ENCODE results near the gene PDPN. TPM values are rescaled to one million over a fixed set of nuclear protein-coding genes. Genes with fewer than 3 reads are reported as not detected.
A peak's percentile ranks its signal among the peaks of the same experiment; 100 is the strongest.

PDPN gene
- total and polyA plus RNA-seq, 7 donors, result 2.1 to 14.7 (median 9.9) TPM

- intact Hi-C loops (cut with DNase I), result no loop called here
- TF ChIP-seq POLR2AphosphoS5 (IDR thresholded peaks at IDR 0.05) (no peak), EP300 (IDR thresholded peaks at IDR 0.05) (no peak), POLR2A (IDR thresholded peaks at IDR 0.05) (no peak), CTCF (IDR thresholded peaks at IDR 0.05) (no peak)
- Histone ChIP-seq H3K9me3 (peaks cover 0 to 9% (median 6%) of the 10 kb centered on the region in 4 donors), H3K4me1 (no peaks in the 10 kb centered on the region), H3K4me3 (no peak overlapping the region), H3K36me3 (no peaks in the 10 kb centered on the region), H3K27ac (no peak overlapping the region), H3K27me3 (no peaks in the 10 kb centered on the region)
- WGBS, 2 donors, result 79 to 82% methylated on average over 8 of the region's 8 CpGs
- DNase-seq, result no peak
These were observed 59.4 kb downstream of the PDPN start for GRCh38 chr1:13643017-13643416.

GRCh38 chr1:13646521-13646920 lies 62.9 kb downstream of the PDPN start:
- H3K36me3 ChIP-seq, result no peaks in the 10 kb centered on the region
- TF ChIP-seq EP300 (IDR thresholded peaks at IDR 0.05), result no peak
- no peak for TF ChIP-seq POLR2A (IDR thresholded peaks at IDR 0.05)
- TF ChIP-seq POLR2AphosphoS5 (IDR thresholded peaks at IDR 0.05), result no peak
- no peak for TF ChIP-seq CTCF (IDR thresholded peaks at IDR 0.05)
- no peak overlapping the region for H3K4me3 ChIP-seq
- H3K4me1 ChIP-seq, result no peaks in the 10 kb centered on the region
- H3K27me3 ChIP-seq, result no peaks in the 10 kb centered on the region
- H3K9me3 ChIP-seq, result no peaks in the 10 kb centered on the region
- H3K27ac ChIP-seq, result no peak overlapping the region
- no peak for DNase-seq
- intact Hi-C loops (cut with DNase I), result no loop called here
- 84 to 89% methylated on average over 7 of the region's 7 CpGs for WGBS, 2 donors

- no peaks in the 10 kb centered on the region for H3K9me3 ChIP-seq
These were observed 67.6 kb downstream of the PDPN start for GRCh38 chr1:13651279-13651678.

GRCh38 chr1:13652238-13652637 lies 68.6 kb downstream of the PDPN start:
- no peak overlapping the region for H3K4me3 ChIP-seq
- no peak for TF ChIP-seq POLR2A (IDR thresholded peaks at IDR 0.05)
- H3K36me3 ChIP-seq, result no peaks in the 10 kb centered on the region
- H3K27ac ChIP-seq, result no peak overlapping the region
- no peaks in the 10 kb centered on the region for H3K4me1 ChIP-seq
- no peaks in the 10 kb centered on the region for H3K27me3 ChIP-seq
- intact Hi-C loops (cut with DNase I), result no loop called here
- WGBS, 2 donors, result 92 to 96% methylated on average over 1 of the region's 1 CpG
- DNase-seq, result no peak
- H3K9me3 ChIP-seq, result no peaks in the 10 kb centered on the region

More at GRCh38 chr1:13651279-13651678, 67.6 kb downstream of the PDPN start:
- intact Hi-C loops (cut with DNase I), result no loop called here
- Histone ChIP-seq H3K27me3 (no peaks in the 10 kb centered on the region), H3K27ac (no peak overlapping the region), H3K4me1 (no peaks in the 10 kb centered on the region), H3K36me3 (no peaks in the 10 kb centered on the region), H3K4me3 (no peak overlapping the region)
- no peak for DNase-seq
- TF ChIP-seq EP300 (IDR thresholded peaks at IDR 0.05), result no peak
- TF ChIP-seq CTCF (IDR thresholded peaks at IDR 0.05), result no peak
- TF ChIP-seq POLR2AphosphoS5 (IDR thresholded peaks at IDR 0.05), result no peak
- no peak for TF ChIP-seq POLR2A (IDR thresholded peaks at IDR 0.05)
- WGBS, 2 donors, result 40 to 71% methylated on average over 3 of the region's 3 CpGs

- no peak for DNase-seq
- no peaks in the 10 kb centered on the region for H3K27me3 ChIP-seq
- H3K4me3 ChIP-seq, result no peak overlapping the region
- 77 to 84% methylated on average over 5 of the region's 5 CpGs for WGBS, 2 donors
- H3K27ac ChIP-seq, result peak overlapping the region in 3 of 4 donors; percentile 12 to 69 (median 34)
- TF ChIP-seq POLR2A (IDR thresholded peaks at IDR 0.05) (no peak), CTCF (IDR thresholded peaks at IDR 0.05) (no peak), EP300 (IDR thresholded peaks at IDR 0.05) (no peak), POLR2AphosphoS5 (IDR thresholded peaks at IDR 0.05) (no peak)
- H3K9me3 ChIP-seq, result no peaks in the 10 kb centered on the region
- H3K36me3 ChIP-seq, result no peaks in the 10 kb centered on the region
- intact Hi-C loops (cut with DNase I), result loop anchor here (10.0 kb wide), 1 partner anchor 1383 kb away; no protein-coding TSS in a partner anchor
- peaks cover 0 to 15% (median 4%) of the 10 kb centered on the region in 4 donors for H3K4me1 ChIP-seq
These were observed 77.9 kb downstream of the PDPN start for GRCh38 chr1:13661539-13661938.
